HT1080 (cell line): ENCODE data around the gene FRMPD2. TPM values are rescaled to one million over a fixed set of nuclear protein-coding genes. Genes with fewer than 3 reads are reported as not detected.
"Not testable (repeated sequence)": the region's sequence is repeated elsewhere in the genome, so short reads cannot be mapped to it uniquely, and the experiment has no call there.

Experiments
- DNase-seq: peaks from one replicate; pipeline ENCODE4 v3.0.0-alpha.2; 2015; ENCODE audit warnings: low read depth
- total RNA-seq: library from RNA; depleted of rRNA; stranded (reverse); fragments of >200 nt; shearing (Covaris generic); gene quantifications from 2 replicates; pipeline ENCODE4 v1.2.3, GENCODE V29; 2014

FRMPD2 gene
- total RNA-seq, 1 experiment from 2014 or later: not detected

GRCh38 chr10:48206482-48207250 lies 67.8 kb downstream of the FRMPD2 start:
- DNase-seq: no peak

DNA sequence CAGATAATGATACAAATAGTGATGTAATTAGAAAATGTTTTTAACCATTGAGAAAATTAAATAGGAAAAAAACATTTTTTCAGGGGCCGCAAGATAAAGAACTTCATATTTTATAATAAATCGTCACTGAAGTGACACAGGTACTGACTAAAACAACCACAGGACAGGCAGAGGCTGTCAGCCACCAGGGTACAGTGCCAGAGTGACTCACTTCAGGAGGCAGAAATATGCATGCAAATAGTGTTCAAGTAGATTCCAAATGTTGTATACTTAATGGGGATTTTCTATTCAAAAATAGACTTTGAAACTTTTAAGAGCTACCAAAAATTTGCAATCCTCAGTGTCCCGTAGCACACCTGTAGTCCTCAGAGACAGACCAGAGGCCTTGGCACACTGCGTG lies 68.6 kb downstream of the FRMPD2 start:
- DNase-seq: no peak

- DNase-seq: peak; percentile 69
Observed at GRCh38 chr10:48199580-48200377, 74.7 kb downstream of the FRMPD2 start.

GRCh38 chr10:48197236-48197899 lies 77.1 kb downstream of the FRMPD2 start:
- no peak for DNase-seq

DNA sequence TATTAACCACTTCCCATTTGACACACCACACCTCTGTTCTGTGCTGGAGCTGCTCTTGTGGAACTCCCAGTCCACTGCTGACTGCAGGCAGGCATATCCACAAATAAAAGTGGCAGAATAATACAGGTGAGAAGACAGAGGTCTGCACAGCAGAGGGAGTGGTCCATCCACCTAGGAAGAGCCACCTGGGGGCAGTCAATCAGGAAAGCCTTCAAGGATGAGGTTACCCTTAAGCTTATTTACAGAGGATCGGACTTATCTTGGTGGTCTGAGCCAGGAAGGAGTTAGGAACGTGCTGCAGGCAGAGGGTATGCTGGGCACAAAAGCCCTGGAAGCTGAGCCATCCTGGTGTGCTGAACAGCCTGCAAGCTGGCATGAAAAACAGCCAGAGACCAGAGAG lies 78.7 kb downstream of the FRMPD2 start:
- no peak for DNase-seq

GRCh38 chr10:48194830-48195229 lies 79.7 kb downstream of the FRMPD2 start:
- no peak for DNase-seq

DNA sequence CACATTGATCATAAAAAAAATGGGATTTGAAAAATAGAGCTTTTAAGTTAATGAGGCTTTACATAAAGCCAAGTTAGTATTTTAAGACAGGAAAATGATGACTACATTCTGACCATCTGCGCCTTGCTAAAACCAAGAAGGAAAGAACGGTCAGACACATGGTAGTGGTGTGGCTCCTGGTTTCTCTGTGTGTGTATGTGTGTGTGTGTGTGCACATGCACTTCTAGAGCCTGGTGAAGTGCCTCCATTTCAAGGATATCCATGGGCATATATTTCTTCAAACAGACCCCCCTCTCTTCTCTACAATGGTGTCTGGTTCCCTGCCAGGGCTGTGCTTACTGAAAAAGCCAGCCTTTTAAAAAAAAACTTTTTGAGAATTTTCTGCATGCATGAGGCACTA lies 80.9 kb downstream of the FRMPD2 start:
- DNase-seq: no peak

DNA sequence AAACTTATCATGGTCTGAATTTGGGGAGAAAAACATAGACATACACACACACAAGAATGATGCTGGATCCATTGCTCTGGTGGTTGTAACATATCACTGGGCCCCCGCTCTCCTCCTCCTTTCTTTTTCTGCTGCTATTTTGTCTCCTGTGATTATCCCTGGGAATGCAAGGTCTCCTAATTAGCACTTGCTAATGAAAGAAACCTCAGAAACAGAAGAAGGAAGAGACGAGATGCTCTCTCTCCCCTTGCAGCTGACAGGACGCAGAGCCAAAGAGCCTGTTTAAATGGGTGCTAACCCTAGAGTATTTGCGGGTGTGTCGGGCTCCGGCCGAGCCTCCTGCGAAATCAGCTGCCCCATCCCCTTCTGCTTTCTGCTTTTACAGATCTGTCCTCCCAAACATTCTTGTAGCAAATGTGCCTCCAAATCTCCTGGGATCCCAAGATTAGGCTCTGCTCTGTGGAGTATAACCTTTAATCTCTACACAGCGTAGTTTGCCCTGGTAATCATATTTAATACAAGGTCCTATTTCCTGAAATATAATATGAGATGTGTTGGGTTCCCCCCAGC lies 81.5 kb downstream of the FRMPD2 start:
- no peak for DNase-seq

DNA sequence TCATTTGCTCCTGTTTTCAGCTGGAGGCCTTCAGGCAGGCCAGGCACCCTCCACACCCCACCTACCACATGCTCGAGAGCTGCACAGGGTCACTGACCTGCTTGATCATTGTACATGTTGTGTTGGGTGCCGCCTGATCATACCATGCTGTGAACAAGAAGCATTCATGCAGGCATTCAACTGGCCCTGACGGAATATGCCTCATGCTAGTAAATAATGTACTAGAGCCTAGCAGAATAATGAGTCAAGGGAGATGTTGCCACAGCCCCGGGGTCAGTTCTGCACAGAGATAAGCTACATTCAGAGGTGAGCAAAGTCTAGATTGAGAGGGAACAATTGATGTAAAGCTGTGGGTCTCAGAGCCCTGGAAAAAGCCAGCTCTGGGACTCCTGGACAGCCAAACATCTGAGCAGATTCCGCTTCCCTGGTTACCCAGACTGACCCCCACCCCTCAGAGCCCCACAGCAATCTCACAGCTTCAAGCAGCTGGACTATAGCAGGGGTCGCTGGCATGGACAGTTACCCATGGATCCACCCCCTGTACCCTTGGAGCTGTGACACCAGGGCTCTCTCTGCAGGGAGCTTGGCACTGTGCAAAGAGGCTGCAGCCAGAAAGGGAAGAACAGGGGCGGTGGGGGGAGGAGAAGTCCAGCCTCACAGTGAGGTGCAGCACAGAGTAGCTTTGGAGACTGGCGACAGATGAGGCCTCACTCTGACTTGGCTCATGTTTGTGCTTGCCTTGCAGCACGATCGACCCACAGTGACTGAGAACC lies 86.6 kb downstream of the FRMPD2 start:
- DNase-seq: no peak

DNA sequence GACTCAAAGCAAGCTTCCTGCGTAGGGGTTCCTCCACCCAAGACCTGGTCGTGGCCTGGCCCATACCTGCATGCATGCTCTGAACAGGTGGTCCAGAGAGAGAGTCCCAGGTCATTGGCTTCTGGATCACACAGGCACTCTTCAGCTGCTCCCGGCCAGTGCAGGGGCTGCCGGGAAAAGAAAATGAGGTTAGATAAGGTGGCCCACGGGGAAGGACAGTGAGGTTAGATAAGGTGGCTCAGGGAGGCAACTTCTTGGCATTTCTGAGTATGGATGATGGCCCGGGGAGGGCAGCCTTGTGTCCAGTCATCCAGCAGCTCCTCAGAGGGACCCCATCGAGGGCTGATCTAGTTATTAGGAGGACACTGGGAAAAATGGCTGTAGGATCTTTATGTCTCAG lies 87.4 kb downstream of the FRMPD2 start:
- no peak for DNase-seq

DNA sequence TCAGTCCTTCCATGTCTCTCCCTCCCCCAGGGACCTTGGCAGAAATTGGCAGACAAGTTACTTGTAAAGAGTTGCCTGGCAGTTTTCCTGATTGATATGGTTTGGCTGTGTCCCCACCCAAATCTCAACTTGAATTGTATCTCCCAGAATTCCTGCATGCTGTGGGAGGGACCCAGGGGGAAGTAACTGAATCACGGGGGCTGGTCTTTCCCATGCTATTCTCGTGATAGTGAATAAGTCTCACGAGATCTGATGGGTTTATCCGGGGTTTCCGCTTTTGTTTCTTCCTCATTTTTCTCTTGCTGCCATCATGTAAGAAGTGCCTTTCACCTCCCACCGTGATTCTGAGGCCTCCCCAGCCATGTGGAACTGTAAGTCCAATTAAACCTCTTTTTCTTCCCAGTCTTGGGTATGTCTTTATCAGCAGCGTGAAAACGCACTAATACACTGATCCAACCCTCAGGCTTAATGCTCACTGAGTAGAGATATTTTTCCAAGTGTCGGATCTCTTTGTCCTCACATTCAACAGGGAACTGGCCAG lies 88.2 kb downstream of the FRMPD2 start:
- DNase-seq: peak; percentile 36

- no peak for DNase-seq
Observed at GRCh38 chr10:48184224-48184623, 90.3 kb downstream of the FRMPD2 start.

DNA sequence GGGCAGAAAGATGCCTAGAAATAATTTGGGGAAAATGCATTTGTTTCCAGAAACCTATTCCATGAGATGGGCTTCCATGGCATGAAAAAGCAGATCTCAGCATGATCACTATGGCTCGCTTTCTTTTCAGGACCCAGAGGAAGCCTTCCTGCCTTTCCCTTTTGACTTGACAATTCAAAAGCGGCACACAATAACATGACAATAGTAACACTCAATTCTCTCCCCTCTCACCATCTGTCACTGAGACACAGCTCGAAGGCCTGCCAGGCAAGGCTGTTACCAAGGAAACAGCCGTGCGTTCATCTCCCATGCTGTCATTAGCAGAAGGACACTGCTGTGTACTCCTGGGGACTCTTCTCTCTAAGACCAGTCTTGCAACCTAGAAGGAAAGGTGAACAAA lies 101.8 kb downstream of the FRMPD2 start:
- not testable (repeated sequence) for DNase-seq

DNA sequence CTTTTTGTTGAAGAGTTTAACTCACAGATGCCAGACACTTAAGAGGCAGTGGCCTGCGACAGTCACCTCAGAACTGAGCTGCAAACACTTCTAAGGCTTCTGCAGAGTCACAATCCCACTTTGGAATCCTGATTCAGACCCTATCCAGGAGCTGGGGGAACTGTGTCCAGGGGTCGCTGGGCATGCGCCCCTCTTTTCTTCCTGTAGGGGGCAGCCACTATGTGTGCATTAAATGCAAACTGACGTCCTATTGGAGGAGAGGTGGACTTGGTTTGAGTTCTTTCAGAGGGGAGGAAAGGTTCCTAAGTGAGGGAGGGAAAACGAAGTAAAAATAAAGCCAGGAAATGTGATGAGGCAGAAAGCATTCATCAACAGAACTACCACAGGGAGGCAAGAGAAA lies 113.8 kb downstream of the FRMPD2 start:
- not testable (repeated sequence) for DNase-seq

- DNase-seq: not testable (repeated sequence)
Observed at GRCh38 chr10:48160163-48160562, 114.3 kb downstream of the FRMPD2 start.

DNA sequence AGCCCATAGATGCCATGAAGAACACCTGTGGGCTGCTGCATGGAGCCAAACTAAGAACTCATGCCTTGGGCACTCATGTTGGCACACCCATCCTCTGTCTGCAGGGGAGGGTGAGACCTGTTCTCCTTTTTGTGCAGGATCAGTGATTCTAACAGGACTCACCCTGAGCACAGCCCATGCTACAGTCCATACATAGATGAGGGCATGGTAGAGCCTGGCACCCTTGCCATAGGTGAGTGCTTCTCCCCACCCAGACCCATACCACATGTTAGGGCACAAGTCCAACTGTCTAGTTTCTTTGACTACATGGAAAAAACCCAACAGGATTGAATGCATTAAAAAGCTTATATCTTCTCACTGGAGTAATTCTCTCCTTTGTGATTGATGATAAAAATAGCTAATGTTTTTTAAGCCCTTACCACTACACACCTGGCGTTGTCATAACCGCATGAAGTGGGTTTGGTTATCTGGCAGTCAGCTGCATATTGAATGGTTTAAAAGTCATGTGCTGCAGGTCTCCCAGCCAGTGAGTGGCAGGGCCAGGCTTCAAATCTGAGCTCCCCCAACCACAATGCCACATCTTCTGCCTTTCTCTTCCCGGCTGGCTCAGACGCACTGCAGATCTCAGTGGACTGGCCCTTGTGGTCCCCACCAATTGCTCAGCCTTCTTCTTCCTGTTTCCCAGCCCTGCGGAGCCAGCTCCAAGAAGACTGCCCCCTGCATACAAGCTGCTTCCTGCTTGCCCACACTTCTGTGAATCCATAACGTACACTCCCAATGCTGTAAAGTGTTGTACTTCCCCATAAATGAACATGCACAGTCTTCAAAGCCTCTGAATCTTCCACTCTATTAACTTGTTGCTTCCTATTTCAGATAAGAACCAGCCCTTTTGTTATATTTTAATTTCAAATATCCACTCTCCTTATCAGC lies 120.0 kb downstream of the FRMPD2 start:
- not testable (repeated sequence) for DNase-seq

- DNase-seq: not testable (repeated sequence)
Observed at GRCh38 chr10:48147643-48148042, 126.9 kb downstream of the FRMPD2 start.

DNA sequence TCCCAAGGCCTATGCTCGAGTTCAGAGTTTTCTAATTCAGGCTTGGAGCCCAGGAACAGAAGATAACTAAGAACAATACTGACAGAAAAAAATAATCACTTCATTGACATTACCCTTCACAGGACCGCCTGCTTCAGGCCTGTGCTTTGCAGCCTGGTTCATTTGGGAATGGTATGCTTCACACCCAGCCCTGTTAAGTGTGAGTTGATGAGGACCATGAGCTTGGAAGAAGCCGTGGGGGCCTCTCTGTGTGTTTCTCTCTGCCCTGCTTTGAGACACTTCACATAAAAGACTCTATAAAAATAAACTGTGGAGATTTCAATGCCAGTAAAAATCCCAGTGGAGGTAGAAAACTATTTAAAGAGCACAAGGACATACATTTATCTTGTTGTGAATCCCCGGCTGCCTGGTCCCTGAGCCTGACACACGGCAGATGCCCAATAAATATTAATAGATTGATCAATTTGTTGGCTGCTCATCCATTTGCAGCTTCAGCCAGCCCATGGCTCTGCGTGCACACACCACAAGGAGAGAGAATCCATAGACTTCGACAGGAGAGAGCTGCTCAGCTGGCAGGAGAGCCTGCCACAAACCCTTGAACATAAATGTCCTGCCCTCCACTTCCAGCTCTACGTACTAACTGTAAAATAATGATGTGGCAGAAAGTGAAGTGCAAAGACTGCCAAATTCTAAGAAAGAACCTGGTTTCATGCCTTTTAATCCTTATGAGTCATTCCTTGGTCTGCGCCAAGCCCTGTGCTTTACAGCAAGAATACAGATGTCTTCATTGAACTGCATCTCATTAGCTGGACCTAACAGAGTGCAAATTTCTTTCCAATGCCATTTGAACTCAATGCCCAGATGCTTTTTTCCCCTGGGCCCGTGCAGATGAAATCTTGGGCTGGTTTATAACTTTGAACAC lies 130.5 kb downstream of the FRMPD2 start:
- DNase-seq: not testable (repeated sequence)
